K562 treated with DMSO at 1 percent for 12 hours (cell line): Measurements from ENCODE around the gene OR2G6. TPM values are rescaled to one million over a fixed set of nuclear protein-coding genes. Genes with fewer than 3 reads are reported as not detected.

Source experiments
- total RNA-seq: library from RNA; unstranded; fragments of 300-600 nt; gene quantifications from 2 replicates; pipeline ENCODE4 v1.2.3, GENCODE V29; 2022; ENCODE audit not compliant: insufficient read depth

Gene OR2G6
- not detected in 2 replicates for total RNA-seq

GRCh38 chr1:248507773-248508172 is at the start of gene OR2G6:
OR2G6 (plus strand) TSS chr1:248508073; CDS start chr1:248521647, 13,574 bp downstream.

GRCh38 chr1:248473051-248473450 is 34.8 kb upstream of the OR2G6 start, which contains the start of gene OR2T3:
OR2T3 (plus strand) TSS chr1:248473351; CDS start chr1:248473351, 0 bp downstream.

GRCh38 chr1:248488289-248488688 is 19.6 kb upstream of the OR2G6 start, which contains the start of gene OR2T5:
OR2T5 (plus strand) TSS chr1:248488589; CDS start chr1:248488589, 0 bp downstream.

GRCh38 chr1:248562672-248563071 is 54.8 kb downstream of the OR2G6 start, which contains the start of gene OR2T29:
OR2T29 (minus strand) TSS chr1:248562772; CDS start chr1:248559491, 3,281 bp downstream.

GRCh38 chr1:248574657-248575056 is 66.8 kb downstream of the OR2G6 start, which contains the start of gene OR2T34:
OR2T34 (minus strand) TSS chr1:248574757; CDS start chr1:248574757, 0 bp downstream.

Other genes starting within 250 kb of the OR2G6 start
- not detected in 2 replicates for gene OR2T33, start 230.1 kb upstream of the OR2G6 start, total RNA-seq
- not detected in 2 replicates for gene OR2T12, start 204.6 kb upstream of the OR2G6 start, total RNA-seq
- not detected in 2 replicates for gene OR2M7, start 183.5 kb upstream of the OR2G6 start, total RNA-seq
- gene OR14C36, start 159.3 kb upstream of the OR2G6 start, total RNA-seq, result not detected in 2 replicates
- gene OR2T4, start 146.4 kb upstream of the OR2G6 start, total RNA-seq, result not detected in 2 replicates
- gene OR2T6, start 132.3 kb upstream of the OR2G6 start, total RNA-seq, result not detected in 2 replicates
- not detected in 2 replicates for gene OR2T1, start 105.0 kb upstream of the OR2G6 start, total RNA-seq
- gene OR2T2, start 62.4 kb upstream of the OR2G6 start, total RNA-seq, result not detected in 2 replicates
- gene OR2T3, start 34.7 kb upstream of the OR2G6 start, total RNA-seq, result not detected in 2 replicates
- gene OR2T5, start 19.5 kb upstream of the OR2G6 start, total RNA-seq, result not detected in 2 replicates
- gene OR2T29, start 54.7 kb downstream of the OR2G6 start, total RNA-seq, result not detected in 2 replicates
- gene OR2T34, start 66.7 kb downstream of the OR2G6 start, total RNA-seq, result not detected in 2 replicates
- not detected in 2 replicates for gene OR2T10, start 89.6 kb downstream of the OR2G6 start, total RNA-seq
- gene OR2T11, start 127.0 kb downstream of the OR2G6 start, total RNA-seq, result not detected in 2 replicates
- not detected in 2 replicates for gene OR2T35, start 137.2 kb downstream of the OR2G6 start, total RNA-seq
- gene OR2T27, start 147.5 kb downstream of the OR2G6 start, total RNA-seq, result not detected in 2 replicates
- gene OR14I1, start 194.7 kb downstream of the OR2G6 start, total RNA-seq, result not detected in 2 replicates
- 0.82 and 2.5 TPM in 2 replicates for gene LYPD8, start 247.7 kb downstream of the OR2G6 start, total RNA-seq